ENCODE data around the gene AATK. TPM values are rescaled to one million over a fixed set of nuclear protein-coding genes. Genes with fewer than 3 reads are reported as not detected.
A peak's percentile ranks its signal among the peaks of the same experiment; 100 is the strongest.

The AATK gene
- total and polyA plus RNA-seq, 2 of the 13 experiments (the other 11 are each of a cell fraction or from before 2014, with no cell fraction given) = 2.9 to 8.4 TPM

DNA sequence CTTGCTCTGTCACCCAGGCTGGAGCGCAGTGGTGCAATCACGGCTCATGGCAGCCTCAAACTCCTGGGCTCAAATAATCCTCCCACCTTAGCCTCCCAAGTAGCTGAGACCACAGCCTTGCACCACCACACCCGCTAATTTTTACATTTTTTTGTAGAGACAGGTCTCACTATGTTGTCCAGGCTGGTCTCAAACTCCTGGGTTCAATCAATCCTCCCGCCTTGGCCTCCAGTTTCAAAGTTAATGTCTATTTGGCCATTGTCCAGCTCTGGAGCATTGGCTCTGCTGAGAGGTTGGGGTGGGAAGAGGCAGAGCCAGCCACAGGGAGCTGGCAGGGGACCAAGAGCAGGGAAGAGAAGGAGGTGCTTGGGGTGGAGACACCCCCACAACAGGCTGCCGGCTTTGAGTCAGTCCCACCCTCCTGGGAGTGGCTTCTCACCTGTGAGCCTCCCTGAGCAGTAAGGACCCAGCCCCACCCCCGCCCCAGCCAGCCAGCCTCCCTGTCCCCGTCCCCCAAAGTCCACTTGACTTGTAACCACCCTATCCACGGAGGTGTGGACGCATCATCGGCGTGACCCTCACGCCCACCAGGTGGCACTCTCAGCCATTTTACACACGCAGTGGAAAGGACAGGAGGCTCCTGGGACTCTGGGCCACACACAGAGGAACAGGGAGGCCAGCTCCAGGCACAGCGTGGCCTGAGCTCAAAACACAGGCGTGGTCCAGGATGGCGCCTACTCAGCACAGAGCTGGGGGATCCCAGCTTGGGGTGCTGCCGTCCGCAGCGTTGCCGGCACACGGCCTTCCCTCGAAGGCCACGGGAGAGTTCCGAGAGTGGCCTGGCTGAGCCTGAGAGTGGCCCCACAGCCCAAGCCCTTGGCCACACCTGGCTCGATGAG is 23.5 kb downstream of the AATK start (continued):
- TF ChIP-seq PITX1 (CRISPR knock-in tag; IDR thresholded peaks at IDR 0.05) = no peak
- TF ChIP-seq ZFYVE20 (CRISPR knock-in tag; IDR thresholded peaks at IDR 0.05; ENCODE audit: borderline replicate concordance, low read depth) = no peak
- peak; percentile 72 to 77 for TF ChIP-seq HMGXB4 (CRISPR knock-in tag; IDR thresholded peaks at IDR 0.05; ENCODE audit: borderline replicate concordance in 1 of 2, low read depth in 1 of 2)
- no peak for TF ChIP-seq ZNF251 (CRISPR knock-in tag; IDR thresholded peaks at IDR 0.05)
- TF ChIP-seq, protein P1, sequence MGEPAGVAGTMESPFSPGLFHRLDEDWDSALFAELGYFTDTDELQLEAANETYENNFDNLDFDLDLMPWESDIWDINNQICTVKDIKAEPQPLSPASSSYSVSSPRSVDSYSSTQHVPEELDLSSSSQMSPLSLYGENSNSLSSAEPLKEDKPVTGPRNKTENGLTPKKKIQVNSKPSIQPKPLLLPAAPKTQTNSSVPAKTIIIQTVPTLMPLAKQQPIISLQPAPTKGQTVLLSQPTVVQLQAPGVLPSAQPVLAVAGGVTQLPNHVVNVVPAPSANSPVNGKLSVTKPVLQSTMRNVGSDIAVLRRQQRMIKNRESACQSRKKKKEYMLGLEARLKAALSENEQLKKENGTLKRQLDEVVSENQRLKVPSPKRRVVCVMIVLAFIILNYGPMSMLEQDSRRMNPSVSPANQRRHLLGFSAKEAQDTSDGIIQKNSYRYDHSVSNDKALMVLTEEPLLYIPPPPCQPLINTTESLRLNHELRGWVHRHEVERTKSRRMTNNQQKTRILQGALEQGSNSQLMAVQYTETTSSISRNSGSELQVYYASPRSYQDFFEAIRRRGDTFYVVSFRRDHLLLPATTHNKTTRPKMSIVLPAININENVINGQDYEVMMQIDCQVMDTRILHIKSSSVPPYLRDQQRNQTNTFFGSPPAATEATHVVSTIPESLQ (CRISPR knock-in tag; conservative IDR thresholded peaks at IDR 0.05) = no peak
- TF ChIP-seq FOXK2 (IDR thresholded peaks at IDR 0.05) = no peak
- no peak for TF ChIP-seq KAT2B (IDR thresholded peaks at IDR 0.05; ENCODE audit: borderline replicate concordance, low read depth, low read length)
- no peak for TF ChIP-seq POLR2A (IDR thresholded peaks at IDR 0.05; ENCODE audit: insufficient read depth in 1 of 2, low read depth in 2 of 2, low read length in 2 of 2)
- TF ChIP-seq MTF1 (CRISPR knock-in tag; IDR thresholded peaks at IDR 0.05) = no peak
- no peak for TF ChIP-seq ZNF549 (CRISPR knock-in tag; IDR thresholded peaks at IDR 0.05)
- TF ChIP-seq NR2C2 (CRISPR knock-in tag; IDR thresholded peaks at IDR 0.05; ENCODE audit: borderline replicate concordance) = peak; percentile 42; the same call in 1 of the 2 replicates
- TF ChIP-seq KAT7 (CRISPR knock-in tag; IDR thresholded peaks at IDR 0.05; ENCODE audit: borderline replicate concordance) = 0 out of 2 replicates have a peak, but pooled peaks have one; percentile 32
- TF ChIP-seq SALL2 (CRISPR knock-in tag; IDR thresholded peaks at IDR 0.05) = no peak
- TF ChIP-seq ZNF354B (CRISPR knock-in tag; IDR thresholded peaks at IDR 0.05) = no peak
- TF ChIP-seq, protein P2, sequence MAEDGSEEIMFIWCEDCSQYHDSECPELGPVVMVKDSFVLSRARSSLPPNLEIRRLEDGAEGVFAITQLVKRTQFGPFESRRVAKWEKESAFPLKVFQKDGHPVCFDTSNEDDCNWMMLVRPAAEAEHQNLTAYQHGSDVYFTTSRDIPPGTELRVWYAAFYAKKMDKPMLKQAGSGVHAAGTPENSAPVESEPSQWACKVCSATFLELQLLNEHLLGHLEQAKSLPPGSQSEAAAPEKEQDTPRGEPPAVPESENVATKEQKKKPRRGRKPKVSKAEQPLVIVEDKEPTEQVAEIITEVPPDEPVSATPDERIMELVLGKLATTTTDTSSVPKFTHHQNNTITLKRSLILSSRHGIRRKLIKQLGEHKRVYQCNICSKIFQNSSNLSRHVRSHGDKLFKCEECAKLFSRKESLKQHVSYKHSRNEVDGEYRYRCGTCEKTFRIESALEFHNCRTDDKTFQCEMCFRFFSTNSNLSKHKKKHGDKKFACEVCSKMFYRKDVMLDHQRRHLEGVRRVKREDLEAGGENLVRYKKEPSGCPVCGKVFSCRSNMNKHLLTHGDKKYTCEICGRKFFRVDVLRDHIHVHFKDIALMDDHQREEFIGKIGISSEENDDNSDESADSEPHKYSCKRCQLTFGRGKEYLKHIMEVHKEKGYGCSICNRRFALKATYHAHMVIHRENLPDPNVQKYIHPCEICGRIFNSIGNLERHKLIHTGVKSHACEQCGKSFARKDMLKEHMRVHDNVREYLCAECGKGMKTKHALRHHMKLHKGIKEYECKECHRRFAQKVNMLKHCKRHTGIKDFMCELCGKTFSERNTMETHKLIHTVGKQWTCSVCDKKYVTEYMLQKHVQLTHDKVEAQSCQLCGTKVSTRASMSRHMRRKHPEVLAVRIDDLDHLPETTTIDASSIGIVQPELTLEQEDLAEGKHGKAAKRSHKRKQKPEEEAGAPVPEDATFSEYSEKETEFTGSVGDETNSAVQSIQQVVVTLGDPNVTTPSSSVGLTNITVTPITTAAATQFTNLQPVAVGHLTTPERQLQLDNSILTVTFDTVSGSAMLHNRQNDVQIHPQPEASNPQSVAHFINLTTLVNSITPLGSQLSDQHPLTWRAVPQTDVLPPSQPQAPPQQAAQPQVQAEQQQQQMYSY (CRISPR knock-in tag; IDR thresholded peaks at IDR 0.05) = no peak
- TF ChIP-seq TEF (CRISPR knock-in tag; IDR thresholded peaks at IDR 0.05) = no peak
- TF ChIP-seq ZBTB44 (CRISPR knock-in tag; IDR thresholded peaks at IDR 0.05) = no peak
- peak; percentile 25 for TF ChIP-seq TEAD3 (CRISPR knock-in tag; optimal IDR thresholded peaks at IDR 0.05; ENCODE audit: borderline replicate concordance)
- TF ChIP-seq ZKSCAN5 (CRISPR knock-in tag; IDR thresholded peaks at IDR 0.05) = no peak
- no peak for TF ChIP-seq ZNF564 (CRISPR knock-in tag; IDR thresholded peaks at IDR 0.05)

Measured in HepG2 (cell line).